Measurements from ENCODE around the gene RALGAPA1. TPM values are rescaled to one million over a fixed set of nuclear protein-coding genes. Genes with fewer than 3 reads are reported as not detected.

Gene RALGAPA1
- total RNA-seq, 6 experiments from 2014 or later, result 16.2 to 23.3 (median 19.7) TPM

- ATAC-seq (no peak), DNase-seq (no peak)
- intact Hi-C loops (cut with DNase I), result no loop called here
- peaks cover 0 to 36% of the 10 kb centered on the region in 2 donors for H3K27me3 ChIP-seq
- WGBS (ENCODE audit: insufficient coverage, low coverage, low lambda C conversion rate, missing lambda C conversion rate), result 89% methylated on average over 1 of the region's 1 CpG
- no peak for TF ChIP-seq CTCF (IDR thresholded peaks at IDR 0.05)
- TF ChIP-seq POLR2A (IDR thresholded peaks at IDR 0.05), result no peak
- no peaks in the 10 kb centered on the region for H3K9me3 ChIP-seq
- H3K27ac ChIP-seq, result no peak overlapping the region
- peaks cover 0 to 28% (median 9%) of the 10 kb centered on the region in 4 donors for H3K4me1 ChIP-seq
- H3K4me3 ChIP-seq, result no peak overlapping the region
- H3K36me3 ChIP-seq, result no peaks in the 10 kb centered on the region
These were observed 276.9 kb downstream of the RALGAPA1 start for GRCh38 chr14:35531960-35532747.

- 94% methylated on average over 2 of the region's 2 CpGs for WGBS (ENCODE audit: insufficient coverage, low coverage, low lambda C conversion rate, missing lambda C conversion rate)
- no peaks in the 10 kb centered on the region for H3K4me1 ChIP-seq
- intact Hi-C loops (cut with DNase I), result no loop called here
- no peaks in the 10 kb centered on the region for H3K9me3 ChIP-seq
- TF ChIP-seq POLR2A (IDR thresholded peaks at IDR 0.05) (no peak), CTCF (IDR thresholded peaks at IDR 0.05) (no peak)
- DNase-seq (no peak), ATAC-seq (no peak)
- H3K4me3 ChIP-seq, result no peak overlapping the region
- H3K27me3 ChIP-seq, result peaks cover 0 to 1% of the 10 kb centered on the region in 2 donors
- H3K27ac ChIP-seq, result no peak overlapping the region
- no peaks in the 10 kb centered on the region for H3K36me3 ChIP-seq
These were observed 282.1 kb downstream of the RALGAPA1 start for GRCh38 chr14:35526962-35527361.

DNA sequence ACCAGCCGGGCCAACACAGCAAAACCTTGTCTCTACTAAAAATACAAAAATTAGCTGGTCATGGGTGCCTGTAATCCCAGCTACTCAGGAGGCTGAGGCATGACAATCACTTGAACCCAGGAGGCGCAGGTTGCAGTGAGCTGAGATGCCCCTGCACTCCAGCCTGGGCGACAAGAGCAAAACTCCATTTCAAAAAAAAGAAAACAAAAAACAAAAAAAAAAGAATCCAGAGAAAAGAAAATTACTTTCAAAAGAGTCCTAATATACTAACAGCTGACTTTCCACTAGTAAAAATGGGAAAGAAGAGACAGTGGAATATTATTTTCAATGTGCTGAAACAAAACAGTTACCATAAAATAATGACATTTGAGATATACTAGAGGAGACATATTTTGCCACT, 283.4 kb downstream of the RALGAPA1 start:
- no peak for ATAC-seq
- no peak overlapping the region for H3K4me3 ChIP-seq
- no peaks in the 10 kb centered on the region for H3K27me3 ChIP-seq
- no peak overlapping the region for H3K27ac ChIP-seq
- H3K36me3 ChIP-seq, result no peaks in the 10 kb centered on the region
- intact Hi-C loops (cut with DNase I), result no loop called here
- H3K9me3 ChIP-seq, result no peaks in the 10 kb centered on the region
- TF ChIP-seq POLR2A (IDR thresholded peaks at IDR 0.05) (no peak), CTCF (IDR thresholded peaks at IDR 0.05) (no peak)
- no peaks in the 10 kb centered on the region for H3K4me1 ChIP-seq
- DNase-seq, result no peak
- WGBS (ENCODE audit: insufficient coverage, low coverage, low lambda C conversion rate, missing lambda C conversion rate), result 70% methylated on average over 2 of the region's 3 CpGs

DNA sequence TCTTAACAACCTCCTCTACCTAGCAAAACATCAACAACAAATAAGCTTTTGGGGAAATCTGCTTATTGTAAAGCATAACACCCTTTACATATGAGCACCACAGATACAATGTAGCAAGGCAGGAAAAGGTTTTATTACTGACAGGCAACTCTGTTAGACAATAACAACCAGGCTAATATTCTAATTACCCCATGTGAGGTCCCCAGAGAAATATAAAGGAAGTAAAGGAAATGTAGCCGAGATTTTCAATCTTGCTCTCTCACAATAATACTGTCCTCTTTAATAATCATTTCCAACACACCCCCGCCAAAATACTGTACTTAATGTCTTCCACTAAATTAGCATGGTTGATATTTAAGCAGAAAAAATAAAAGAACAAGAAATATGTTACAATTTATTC, 289.1 kb downstream of the RALGAPA1 start:
- no peak for ATAC-seq
- no peak for DNase-seq
- Histone ChIP-seq H3K4me3 (no peak overlapping the region), H3K27me3 (no peaks in the 10 kb centered on the region), H3K36me3 (no peaks in the 10 kb centered on the region), H3K9me3 (no peaks in the 10 kb centered on the region), H3K27ac (no peak overlapping the region), H3K4me1 (no peaks in the 10 kb centered on the region)
- intact Hi-C loops (cut with DNase I), result no loop called here
- no peak for TF ChIP-seq CTCF (IDR thresholded peaks at IDR 0.05)
- no peak for TF ChIP-seq POLR2A (IDR thresholded peaks at IDR 0.05)
- 60% methylated on average over 2 of the region's 2 CpGs for WGBS (ENCODE audit: insufficient coverage, low coverage, low lambda C conversion rate, missing lambda C conversion rate)

Measured in right lobe of liver (tissue), 6 donors.